Measurements from ENCODE around the gene RHOT1.

- TF ChIP-seq TAF1 (IDR thresholded peaks at IDR 0.05; ENCODE audit: low read depth) (no peak), FOXM1 (IDR thresholded peaks at IDR 0.05; ENCODE audit: borderline replicate concordance, low read depth) (no peak), EGR1 (IDR thresholded peaks at IDR 0.05) (no peak), REST (IDR thresholded peaks at IDR 0.05; ENCODE audit: low read depth) (no peak), NFIC (IDR thresholded peaks at IDR 0.05) (no peak), YY1 (IDR thresholded peaks at IDR 0.05; ENCODE audit: low read depth) (no peak), EP300 (IDR thresholded peaks at IDR 0.05; ENCODE audit: borderline replicate concordance) (no peak), CREB1 (IDR thresholded peaks at IDR 0.05; ENCODE audit: low read depth) (no peak), RAD21 (IDR thresholded peaks at IDR 0.05; ENCODE audit: low read depth) (no peak)
- TF ChIP-seq, protein P1, sequence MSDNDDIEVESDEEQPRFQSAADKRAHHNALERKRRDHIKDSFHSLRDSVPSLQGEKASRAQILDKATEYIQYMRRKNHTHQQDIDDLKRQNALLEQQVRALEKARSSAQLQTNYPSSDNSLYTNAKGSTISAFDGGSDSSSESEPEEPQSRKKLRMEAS (IDR thresholded peaks at IDR 0.05): no peak
- TF ChIP-seq, protein P2, sequence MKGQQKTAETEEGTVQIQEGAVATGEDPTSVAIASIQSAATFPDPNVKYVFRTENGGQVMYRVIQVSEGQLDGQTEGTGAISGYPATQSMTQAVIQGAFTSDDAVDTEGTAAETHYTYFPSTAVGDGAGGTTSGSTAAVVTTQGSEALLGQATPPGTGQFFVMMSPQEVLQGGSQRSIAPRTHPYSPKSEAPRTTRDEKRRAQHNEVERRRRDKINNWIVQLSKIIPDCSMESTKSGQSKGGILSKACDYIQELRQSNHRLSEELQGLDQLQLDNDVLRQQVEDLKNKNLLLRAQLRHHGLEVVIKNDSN (IDR thresholded peaks at IDR 0.05): no peak
Observed at GRCh38 chr17:32264140-32264799, 122.0 kb downstream of the RHOT1 start.

Measured in Ishikawa (cell line).